GM19324 (cell line): Measurements from ENCODE around the gene KMT2E.

Experiments used
- ATAC-seq: cut with Tn5 transposase; IDR thresholded peaks from one replicate; pipeline ENCODE4 v1.9.1; 2021; ENCODE audit warnings: mild to moderate bottlenecking, moderate library complexity; ENCODE audit not compliant: unreplicated experiment, low FRiP score

The KMT2E gene

GRCh38 chr7:105156731-105157130 is 142.7 kb downstream of the KMT2E start:
- ATAC-seq: no peak

DNA sequence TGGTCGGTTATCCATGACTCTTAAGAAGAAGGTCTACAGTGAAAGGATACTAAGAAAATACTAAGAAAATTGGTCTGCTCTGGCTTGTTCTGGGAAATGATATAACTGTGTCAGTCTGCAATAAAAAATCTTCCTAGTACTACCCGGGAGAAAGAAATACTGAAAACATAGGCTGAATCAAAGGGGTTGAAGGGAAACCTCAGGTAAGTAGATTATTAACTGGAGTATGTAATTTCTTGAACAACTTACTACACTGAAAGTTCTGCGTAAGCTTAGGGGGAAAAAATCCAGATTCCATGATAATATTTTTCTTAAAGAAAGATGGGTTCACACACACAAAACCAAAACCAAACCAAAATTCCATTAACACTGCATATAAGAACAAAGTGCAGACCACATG is 143.3 kb downstream of the KMT2E start:
- ATAC-seq: no peak

- no peak for ATAC-seq
Measured at GRCh38 chr7:105161366-105161765, 147.4 kb downstream of the KMT2E start.
